HG02885 (cell line): Measurements from ENCODE around the gene CCDC88A.
A peak's percentile ranks its signal among the peaks of the same experiment; 100 is the strongest.
"Not testable (repeated sequence)": the region's sequence is repeated elsewhere in the genome, so short reads cannot be mapped to it uniquely, and the experiment has no call there.

Source experiments
- ATAC-seq: cut with Tn5 transposase; IDR thresholded peaks from one replicate; pipeline ENCODE4 v1.9.1; 2021; ENCODE audit warnings: mild to moderate bottlenecking; ENCODE audit not compliant: unreplicated experiment, poor library complexity

Gene CCDC88A

GRCh38 chr2:55330541-55331297 is 88.9 kb downstream of the CCDC88A start:
- ATAC-seq, result no peak

- ATAC-seq, result no peak
Observed at GRCh38 chr2:55327470-55328230, 92.0 kb downstream of the CCDC88A start.

- no peak for ATAC-seq
Observed at GRCh38 chr2:55314985-55315384, 104.7 kb downstream of the CCDC88A start.

- peak; percentile 96 for ATAC-seq
Observed at GRCh38 chr2:55311444-55311870, 108.2 kb downstream of the CCDC88A start.

GRCh38 chr2:55309446-55309845 is 110.2 kb downstream of the CCDC88A start:
- no peak for ATAC-seq

- peak; percentile 96 for ATAC-seq
Observed at GRCh38 chr2:55302241-55302640, 117.4 kb downstream of the CCDC88A start.

- ATAC-seq, result no peak
Observed at GRCh38 chr2:55301277-55301676, 118.4 kb downstream of the CCDC88A start.

GRCh38 chr2:55296393-55296792 is 123.3 kb downstream of the CCDC88A start:
- ATAC-seq, result peak; percentile 79

GRCh38 chr2:55283083-55283482 is 136.6 kb downstream of the CCDC88A start:
- ATAC-seq, result no peak

- ATAC-seq, result peak; percentile 96
Observed at GRCh38 chr2:55282110-55282917, 137.3 kb downstream of the CCDC88A start.

- not testable (repeated sequence) for ATAC-seq
Observed at GRCh38 chr2:55280851-55281546, 138.7 kb downstream of the CCDC88A start.

GRCh38 chr2:55279859-55280424 is 139.7 kb downstream of the CCDC88A start:
- ATAC-seq, result not testable (repeated sequence)

- not testable (repeated sequence) for ATAC-seq
Observed at GRCh38 chr2:55279214-55279835, 140.3 kb downstream of the CCDC88A start.

- ATAC-seq, result no peak
Observed at GRCh38 chr2:55277310-55277709, 142.3 kb downstream of the CCDC88A start.

GRCh38 chr2:55274346-55274745 is 145.3 kb downstream of the CCDC88A start:
- ATAC-seq, result not testable (repeated sequence)

GRCh38 chr2:55269645-55269990 is 150.0 kb downstream of the CCDC88A start:
- no peak for ATAC-seq

- ATAC-seq, result peak; percentile 99
Observed at GRCh38 chr2:55268907-55269644, 150.6 kb downstream of the CCDC88A start, which contains the start of gene MTIF2. TSS of gene MTIF2 (minus strand) at chr2:55269231. CDS start at chr2:55263858, 5,373 bp downstream.

- no peak for ATAC-seq
Observed at GRCh38 chr2:55268288-55268906, 151.3 kb downstream of the CCDC88A start.
